Measurements from ENCODE around the gene ARID3A.

- TF ChIP-seq, protein P1, sequence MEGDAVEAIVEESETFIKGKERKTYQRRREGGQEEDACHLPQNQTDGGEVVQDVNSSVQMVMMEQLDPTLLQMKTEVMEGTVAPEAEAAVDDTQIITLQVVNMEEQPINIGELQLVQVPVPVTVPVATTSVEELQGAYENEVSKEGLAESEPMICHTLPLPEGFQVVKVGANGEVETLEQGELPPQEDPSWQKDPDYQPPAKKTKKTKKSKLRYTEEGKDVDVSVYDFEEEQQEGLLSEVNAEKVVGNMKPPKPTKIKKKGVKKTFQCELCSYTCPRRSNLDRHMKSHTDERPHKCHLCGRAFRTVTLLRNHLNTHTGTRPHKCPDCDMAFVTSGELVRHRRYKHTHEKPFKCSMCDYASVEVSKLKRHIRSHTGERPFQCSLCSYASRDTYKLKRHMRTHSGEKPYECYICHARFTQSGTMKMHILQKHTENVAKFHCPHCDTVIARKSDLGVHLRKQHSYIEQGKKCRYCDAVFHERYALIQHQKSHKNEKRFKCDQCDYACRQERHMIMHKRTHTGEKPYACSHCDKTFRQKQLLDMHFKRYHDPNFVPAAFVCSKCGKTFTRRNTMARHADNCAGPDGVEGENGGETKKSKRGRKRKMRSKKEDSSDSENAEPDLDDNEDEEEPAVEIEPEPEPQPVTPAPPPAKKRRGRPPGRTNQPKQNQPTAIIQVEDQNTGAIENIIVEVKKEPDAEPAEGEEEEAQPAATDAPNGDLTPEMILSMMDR (IDR thresholded peaks at IDR 0.05; ENCODE audit: low read length) = no peak
- TF ChIP-seq EZH2phosphoT487 (IDR thresholded peaks at IDR 0.05; ENCODE audit: low read length) = no peak
These were observed 68.1 kb downstream of the ARID3A start for GRCh38 chr19:993831-994393.

Data from MM.1S (cell line).